ENCODE data around the gene OGFOD3.

OGFOD3 gene

GRCh38 chr17:82449131-82449882 is 30.9 kb upstream of the OGFOD3 start:
- TF ChIP-seq CTCF (IDR thresholded peaks at IDR 0.05), result no peak

- TF ChIP-seq CTCF (IDR thresholded peaks at IDR 0.05), result no peak
Observed at GRCh38 chr17:82447876-82448275, 29.5 kb upstream of the OGFOD3 start.

- no peak for TF ChIP-seq CTCF (IDR thresholded peaks at IDR 0.05)
Observed at GRCh38 chr17:82446649-82447048, 28.3 kb upstream of the OGFOD3 start.

GRCh38 chr17:82446124-82446523 is 27.7 kb upstream of the OGFOD3 start:
- no peak for TF ChIP-seq CTCF (IDR thresholded peaks at IDR 0.05)

- no peak for TF ChIP-seq CTCF (IDR thresholded peaks at IDR 0.05)
Observed at GRCh38 chr17:82445542-82445941, 27.2 kb upstream of the OGFOD3 start.

- no peak for TF ChIP-seq CTCF (IDR thresholded peaks at IDR 0.05)
Observed at GRCh38 chr17:82444941-82445521, 26.6 kb upstream of the OGFOD3 start.

- TF ChIP-seq CTCF (IDR thresholded peaks at IDR 0.05), result no peak
Observed at GRCh38 chr17:82444284-82444893, 26.0 kb upstream of the OGFOD3 start.
